Vagina (tissue), 2 donors: ENCODE data around the gene PAAF1.

Experiments used
- CTCF ChIP-seq, 3 experiments: fragments of 450-650 bp in 2 of 3; fragments of 200-600 bp in 1 of 3; sonication (generic) in 1 of 3; IDR thresholded peaks; one replicate each; pipeline ENCODE4 v1.5.1; 2017 to 2019; ENCODE audit warnings: antibody characterized with exemption in 3 of 3, mild to moderate bottlenecking in 2 of 3, moderate library complexity in 2 of 3
- POLR2AphosphoS5 ChIP-seq, 2 donors: sonication (generic); formaldehyde crosslinking; IDR thresholded peaks; one replicate each; pipeline ENCODE4 v1.9.0; 2017; ENCODE audit warnings: antibody characterized with exemption in 2 of 2, mild to moderate bottlenecking in 2 of 2, low read depth in 1 of 2; ENCODE audit not compliant: insufficient read depth in 1 of 2

GRCh38 chr11:73866586-73866996 lies 10.2 kb upstream of the PAAF1 start:
- TF ChIP-seq CTCF (IDR thresholded peaks at IDR 0.05) (no peak), POLR2AphosphoS5 (IDR thresholded peaks at IDR 0.05; ENCODE audit: insufficient read depth in 1 of 2, low read depth in 1 of 2) (peak in 1 of 2 donors; percentile 35)
